Sigmoid colon (tissue), 4 donors: ENCODE measurements around the gene CAPZA1.

ENCODE experiments used
- CTCF ChIP-seq, 4 experiments: fragments of 450-650 bp in 3 of 4; fragments of 200-600 bp in 1 of 4; IDR thresholded peaks; one replicate each; pipeline ENCODE4 v1.5.1; 2016 to 2019; ENCODE audit warnings: antibody characterized with exemption in 4 of 4, mild to moderate bottlenecking in 3 of 4, moderate library complexity in 2 of 4
- EP300 ChIP-seq, 4 donors: sonication (generic); formaldehyde crosslinking; IDR thresholded peaks; one replicate each; pipeline ENCODE4 v1.6.1; 2017; ENCODE audit warnings: antibody characterized with exemption in 4 of 4
- POLR2A ChIP-seq, 2 donors: fragments of 450-650 bp; IDR thresholded peaks; one replicate each; pipeline ENCODE4 v1.6.1; 2016; ENCODE audit warnings: antibody characterized with exemption in 2 of 2, mild to moderate bottlenecking in 2 of 2, moderate library complexity in 2 of 2
- POLR2AphosphoS5 ChIP-seq, 4 donors: sonication (generic); formaldehyde crosslinking; IDR thresholded peaks; one replicate each; pipeline ENCODE4 v1.6.1; 2017; ENCODE audit warnings: antibody characterized with exemption in 4 of 4

GRCh38 chr1:112718691-112719418 lies 99.2 kb downstream of the CAPZA1 start:
- TF ChIP-seq POLR2AphosphoS5 (IDR thresholded peaks at IDR 0.05), result no peak
- no peak for TF ChIP-seq EP300 (IDR thresholded peaks at IDR 0.05)
- peak; percentile 38 to 87 (median 72) for TF ChIP-seq CTCF (IDR thresholded peaks at IDR 0.05)
- no peak for TF ChIP-seq POLR2A (IDR thresholded peaks at IDR 0.05)
